HG02973 (cell line): ENCODE data around the gene PACS2.

Experiments used
- ATAC-seq: cut with Tn5 transposase; IDR thresholded peaks from one replicate; pipeline ENCODE4 v1.9.1; 2021; ENCODE audit warnings: moderate library complexity; ENCODE audit not compliant: unreplicated experiment

Gene PACS2

DNA sequence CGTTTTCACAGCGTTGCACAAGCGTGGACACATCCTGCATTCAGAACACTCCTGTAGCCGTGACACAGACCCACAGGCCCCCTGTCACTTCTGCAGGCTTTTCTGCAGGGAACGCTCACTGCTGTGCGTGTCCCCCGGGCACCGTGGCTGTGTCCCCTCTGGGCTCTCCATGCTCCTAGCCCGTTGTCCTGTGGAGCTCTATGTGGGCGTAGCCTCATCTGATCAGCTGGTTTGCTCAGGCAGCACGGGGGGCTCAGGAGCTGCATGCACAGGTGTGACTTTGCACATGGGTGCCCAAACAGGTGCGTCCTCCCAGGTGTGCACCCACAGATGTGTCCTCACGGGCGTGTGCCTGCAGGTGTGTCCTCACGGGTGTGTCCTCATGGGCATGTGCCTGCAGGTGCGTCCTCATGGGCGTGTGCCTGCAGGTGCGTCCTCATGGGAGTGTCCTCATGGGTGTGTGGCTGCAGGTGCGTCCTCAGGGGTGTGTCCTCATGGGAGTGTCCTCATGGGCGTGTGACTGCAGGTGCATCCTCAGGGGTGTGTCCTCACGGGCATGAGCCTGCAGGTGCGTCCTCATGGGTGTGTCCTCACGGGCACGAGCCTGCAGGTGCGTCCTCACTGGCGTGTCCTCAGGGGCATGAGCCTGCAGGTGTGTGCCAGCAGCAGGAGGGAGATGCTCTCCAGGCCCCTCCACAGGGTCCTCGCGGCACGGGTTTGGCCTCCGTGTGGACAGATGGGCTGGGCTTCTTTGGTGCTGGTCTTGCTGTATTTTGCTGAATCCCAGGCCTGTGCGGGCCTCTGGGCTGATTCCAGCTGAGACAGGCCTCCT, 122.6 kb downstream of the PACS2 start:
- no peak for ATAC-seq

DNA sequence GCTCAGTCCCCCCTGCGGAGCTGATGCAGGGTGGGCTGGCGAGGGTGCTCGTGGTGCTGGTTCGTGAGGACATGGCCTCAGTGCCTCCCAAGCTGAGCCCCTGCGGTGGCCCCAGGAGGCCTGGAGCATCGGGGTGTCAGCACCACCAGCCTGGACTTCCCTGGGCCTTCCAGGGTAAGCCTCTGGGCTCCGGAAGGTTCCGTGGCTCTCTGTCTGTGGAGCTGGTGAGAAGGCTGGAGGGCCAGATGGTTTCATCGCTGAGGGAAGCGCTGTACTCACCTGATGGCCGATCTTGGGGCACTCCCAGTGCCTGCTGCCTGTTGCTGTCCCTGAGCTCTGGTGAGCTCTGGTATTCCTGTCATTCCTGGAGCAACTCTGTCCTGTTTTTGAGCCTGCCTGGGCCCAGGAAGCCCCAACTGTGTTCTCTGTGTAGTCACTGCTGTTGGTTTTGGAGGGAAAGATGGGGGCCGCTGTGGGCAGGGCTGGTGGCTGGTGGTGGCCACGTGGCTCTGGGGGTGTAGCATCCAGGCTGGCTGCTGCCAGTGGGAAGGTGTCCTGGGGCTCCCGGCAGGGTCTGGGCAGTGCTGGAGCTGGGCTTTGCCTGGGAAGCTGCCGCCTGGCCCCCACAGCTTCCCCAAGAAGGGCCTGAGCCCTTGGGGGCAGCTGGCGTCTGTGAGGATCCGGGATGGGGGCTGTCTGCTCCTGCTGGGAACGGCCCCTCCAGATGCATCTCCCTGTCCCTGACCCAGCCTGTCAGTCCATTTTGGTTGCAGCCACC, 123.4 kb downstream of the PACS2 start:
- no peak for ATAC-seq

DNA sequence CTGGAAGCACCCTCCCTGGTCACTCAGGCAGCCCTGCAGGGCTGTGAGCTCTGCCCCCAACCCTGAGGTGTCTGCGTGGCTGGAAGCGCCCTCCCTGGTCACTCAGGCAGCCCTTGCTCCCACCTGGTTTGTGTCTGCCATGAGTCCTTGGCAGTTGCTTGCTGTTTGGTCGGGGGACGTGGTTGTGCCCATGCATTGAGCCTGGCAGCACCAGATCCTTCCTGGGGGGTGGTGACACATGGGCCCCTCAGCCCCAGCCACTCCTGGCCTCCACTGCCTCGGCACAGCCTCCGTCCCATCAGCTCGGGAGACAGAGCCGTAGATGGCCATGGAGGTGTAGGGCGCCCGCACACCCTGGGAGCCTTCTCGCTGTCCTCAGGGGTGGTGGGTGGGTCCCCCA, 124.6 kb downstream of the PACS2 start:
- ATAC-seq, result no peak

DNA sequence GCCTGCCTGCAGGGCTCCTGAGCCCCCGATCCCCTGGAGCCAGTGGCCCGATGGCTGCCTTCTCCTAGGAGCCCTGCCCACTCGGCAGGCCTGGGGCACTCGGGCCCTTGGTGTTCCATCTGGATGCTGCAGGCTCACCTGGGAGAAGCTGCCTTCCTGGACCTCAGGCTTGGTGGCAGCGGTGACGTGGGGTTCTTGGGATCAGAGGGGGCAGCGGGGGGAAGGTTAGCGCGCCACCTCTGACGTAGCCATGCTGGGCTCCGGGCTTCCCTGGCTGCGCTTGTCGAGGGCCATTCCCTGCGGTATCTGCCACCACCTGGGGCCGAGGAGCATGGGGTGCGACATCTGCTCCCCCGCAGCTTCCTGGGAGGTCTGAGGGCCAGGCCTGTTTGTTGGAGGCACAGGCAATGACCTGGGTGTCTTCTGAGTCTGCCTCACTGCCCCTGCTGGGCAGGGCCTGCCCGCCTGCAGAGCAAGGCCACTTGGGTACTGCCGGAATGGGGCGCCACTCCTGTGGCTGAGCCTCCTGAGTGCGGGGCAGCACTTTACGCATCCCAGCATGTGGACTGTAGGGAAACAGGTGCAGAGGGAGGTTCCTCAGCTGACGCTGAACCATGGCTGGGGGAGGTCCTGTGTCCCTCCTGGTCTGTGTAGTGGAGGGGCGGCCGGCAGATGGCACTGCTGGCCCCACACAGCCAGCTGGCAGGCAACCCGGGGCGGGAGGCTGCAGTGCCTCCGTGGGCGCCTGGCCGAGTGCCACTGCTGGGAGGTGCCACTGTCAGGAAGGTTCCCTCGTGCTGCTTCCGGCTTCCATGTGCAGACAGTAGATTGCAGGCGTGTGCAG, 125.4 kb downstream of the PACS2 start:
- no peak for ATAC-seq

DNA sequence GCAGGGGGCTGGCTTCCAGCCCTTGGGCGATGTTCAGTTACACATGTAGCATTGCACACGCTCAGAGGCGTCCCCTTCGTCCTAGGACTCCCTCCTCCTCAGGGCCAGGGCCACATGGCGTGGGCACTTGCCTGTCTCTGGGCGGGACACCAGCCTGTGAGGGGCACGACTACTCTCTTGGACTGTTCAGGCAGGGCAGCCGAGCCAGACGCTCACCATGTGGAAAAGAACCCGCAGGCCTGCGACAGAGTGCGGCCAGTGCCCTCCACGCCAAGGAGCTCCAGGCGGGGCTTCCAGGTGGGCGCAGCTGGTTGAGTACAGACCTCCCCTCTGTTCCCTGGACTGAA, 126.0 kb downstream of the PACS2 start:
- no peak for ATAC-seq

DNA sequence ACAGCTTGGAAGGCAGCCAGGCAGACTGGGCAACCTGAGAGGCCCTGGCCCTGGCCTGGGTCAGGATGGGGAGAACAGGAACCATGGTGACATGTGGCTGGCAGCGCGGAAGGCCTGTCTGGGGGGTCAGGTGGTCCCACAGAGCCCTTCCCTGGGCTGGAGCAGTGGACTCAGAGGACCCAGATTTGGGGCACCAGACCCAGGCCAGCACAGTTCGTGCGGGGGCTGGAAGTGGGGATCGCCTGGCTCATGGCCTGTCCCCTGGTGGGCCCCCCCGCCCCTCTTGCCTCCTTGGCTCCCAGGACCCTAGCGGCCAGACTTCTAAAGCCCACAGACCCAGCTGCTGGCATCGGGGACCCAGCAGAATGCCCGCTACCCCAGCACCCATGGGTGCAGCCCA, 126.4 kb downstream of the PACS2 start:
- ATAC-seq, result no peak

DNA sequence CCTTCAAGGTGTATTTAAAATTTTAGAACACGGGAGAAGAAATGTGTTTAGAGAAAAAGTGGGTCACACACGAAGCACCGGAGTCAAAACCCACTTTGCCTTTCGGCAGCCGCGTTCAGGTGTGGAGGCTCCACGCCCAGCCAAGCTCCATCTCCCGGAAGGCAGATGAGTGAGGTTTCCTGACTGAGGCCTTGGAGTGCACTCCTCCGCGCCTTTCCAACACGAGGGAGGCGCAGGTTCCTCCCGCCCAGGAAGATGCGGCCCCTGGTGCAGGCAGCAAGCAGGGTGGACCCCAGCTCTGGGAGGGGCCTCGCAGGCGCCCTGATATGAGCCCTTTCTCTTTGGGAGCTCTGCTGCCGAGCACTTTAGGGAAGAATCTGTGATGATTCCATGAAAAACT, 127.6 kb downstream of the PACS2 start:
- no peak for ATAC-seq

DNA sequence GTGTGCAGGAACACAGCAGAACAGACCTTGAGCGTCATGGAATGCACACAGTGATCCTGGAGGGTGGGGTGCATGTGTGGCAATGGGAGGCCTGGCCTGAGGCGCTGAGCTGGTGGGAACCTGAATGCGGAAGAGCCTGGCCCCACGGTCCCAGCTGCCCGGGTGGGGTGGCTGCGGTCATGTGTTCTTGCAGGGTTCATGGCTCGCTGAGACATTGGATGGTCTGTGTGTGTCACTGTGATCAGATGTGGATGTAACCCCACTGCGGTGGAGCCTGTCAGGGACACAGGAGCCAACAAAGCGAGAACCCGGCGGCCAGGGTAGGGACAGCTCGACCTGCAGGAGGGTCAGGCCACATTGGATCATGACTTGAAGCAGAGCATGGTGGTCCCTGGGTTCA, 128.3 kb downstream of the PACS2 start:
- no peak for ATAC-seq

DNA sequence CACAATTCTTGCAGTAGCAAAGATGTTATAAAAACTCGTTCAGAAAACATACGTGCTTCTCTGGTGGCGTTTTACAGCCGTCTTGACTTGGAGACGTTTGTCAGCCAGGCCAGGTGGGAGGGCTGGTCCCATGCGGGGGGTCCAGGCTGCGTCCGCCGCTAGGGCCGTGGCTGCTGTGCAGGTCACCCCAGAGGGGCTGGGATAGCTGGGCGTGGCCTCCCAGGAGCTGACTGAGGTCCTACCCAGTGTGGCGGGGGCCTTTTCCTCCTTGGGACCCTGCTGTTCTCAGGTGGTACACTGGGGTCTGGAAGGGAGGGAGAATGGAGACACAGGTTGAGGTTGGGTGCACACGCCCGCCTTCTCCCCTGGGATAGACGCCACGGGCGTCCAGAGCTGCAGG, 130.3 kb downstream of the PACS2 start:
- no peak for ATAC-seq

DNA sequence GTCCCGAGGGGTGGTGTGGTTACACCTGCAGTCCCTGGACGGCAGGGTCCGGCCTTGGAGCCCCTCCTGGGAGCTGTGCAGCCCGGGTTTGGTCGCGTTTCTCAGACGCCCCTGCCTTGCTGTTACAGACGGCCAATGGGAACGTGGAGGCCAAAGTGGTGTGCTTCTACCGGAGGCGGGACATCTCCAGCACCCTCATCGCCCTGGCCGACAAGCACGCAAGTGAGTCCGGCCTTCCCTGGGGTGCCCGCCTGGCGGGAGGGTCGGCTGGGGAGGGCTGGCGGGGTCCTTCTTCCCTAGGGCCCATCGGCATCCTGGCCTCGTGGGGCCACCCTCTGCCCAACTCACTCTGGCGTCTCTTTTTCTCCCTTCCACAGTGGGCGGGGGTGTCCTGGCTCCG, 130.7 kb downstream of the PACS2 start:
- ATAC-seq, result no peak

DNA sequence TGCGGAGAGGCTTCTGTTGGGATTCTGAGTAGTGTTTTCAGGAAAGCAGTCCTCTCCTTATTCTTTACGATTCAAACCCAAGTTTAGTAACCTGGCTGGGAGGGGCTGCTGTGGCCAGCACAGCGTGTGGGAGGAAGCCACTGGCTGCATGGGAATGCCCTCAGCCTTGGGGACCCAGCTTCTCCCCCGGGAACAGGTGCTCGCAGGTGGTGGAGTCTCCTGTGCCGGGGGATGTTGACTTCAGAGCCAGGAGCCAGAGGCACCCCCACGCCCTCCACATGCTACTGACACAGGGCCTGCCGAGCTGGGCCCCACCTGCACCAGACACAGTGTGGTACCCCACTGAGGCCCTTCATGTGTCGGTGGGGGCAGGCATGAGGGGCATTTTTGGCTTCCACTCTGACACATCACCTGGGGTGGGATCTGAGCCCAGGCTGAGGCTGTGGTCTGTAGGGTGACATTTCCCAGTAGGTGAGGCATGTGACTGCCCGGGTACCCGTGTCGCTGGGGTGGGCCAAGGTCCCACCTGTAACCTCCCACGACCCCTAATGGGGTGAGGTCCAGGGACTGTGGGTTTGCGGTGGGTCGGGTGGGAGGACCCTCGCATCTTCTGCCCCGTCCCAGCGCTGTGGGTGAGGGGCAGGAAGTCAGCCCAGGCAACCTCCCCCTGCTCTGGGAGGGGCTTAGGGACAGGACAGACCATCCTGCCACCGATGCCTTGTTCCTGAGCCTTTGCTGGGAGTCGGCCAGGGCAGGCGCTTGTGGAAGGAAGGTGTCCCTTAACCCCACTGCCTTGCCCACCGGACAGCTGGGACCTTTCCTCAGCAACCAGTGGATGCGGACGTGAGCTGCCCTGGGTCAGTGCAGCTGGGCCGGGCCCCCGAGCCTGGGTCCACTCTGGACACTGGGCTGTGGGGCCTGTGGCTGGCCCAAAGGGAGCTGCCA, 131.6 kb downstream of the PACS2 start:
- ATAC-seq, result no peak

DNA sequence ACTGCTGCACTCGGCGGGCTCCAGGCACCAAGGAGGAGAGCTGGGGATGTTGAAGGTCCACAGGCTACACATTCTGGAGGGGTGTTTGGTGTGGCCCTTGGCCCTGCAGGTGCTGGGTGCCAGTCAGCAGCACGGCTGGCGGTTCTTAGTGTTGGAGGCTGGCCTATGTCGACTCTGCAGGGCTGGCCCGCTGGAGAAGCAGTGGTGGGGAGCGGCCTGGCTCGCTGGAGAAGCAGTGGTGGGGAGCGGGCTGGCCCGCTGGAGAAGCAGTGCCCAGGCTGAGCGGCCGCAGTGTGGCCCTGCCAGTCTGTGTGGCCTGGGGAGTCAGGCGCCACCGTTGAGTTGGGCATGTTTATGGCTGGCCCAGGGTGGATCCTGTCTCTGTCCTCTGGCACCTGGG, 132.4 kb downstream of the PACS2 start:
- ATAC-seq, result no peak
